ENCODE data around the gene SLC5A2. TPM values are rescaled to one million over a fixed set of nuclear protein-coding genes. Genes with fewer than 3 reads are reported as not detected.
"Not testable (repeated sequence)": the region's sequence is repeated elsewhere in the genome, so short reads cannot be mapped to it uniquely, and the experiment has no call there.

Gene SLC5A2
- total RNA-seq, 2 experiments from 2014 or later, result 0.08 TPM; not detected in 1

GRCh38 chr16:31478956-31479355 is 4.0 kb upstream of the SLC5A2 start:
- no peak overlapping the region for H3K4me3 Mint-ChIP-seq
- peaks cover 13% of the 10 kb centered on the region for H3K4me1 Mint-ChIP-seq
- no peaks in the 10 kb centered on the region for H3K36me3 Mint-ChIP-seq
- H3K27ac Mint-ChIP-seq, result no peak overlapping the region
- H3K9me3 Mint-ChIP-seq, result no peaks in the 10 kb centered on the region
- peaks cover 4% of the 10 kb centered on the region for H3K27me3 Mint-ChIP-seq
- DNase-seq, result no peak

- Mint-ChIP-seq H3K27ac (no peak overlapping the region), H3K36me3 (no peaks in the 10 kb centered on the region), H3K27me3 (peaks cover 4% of the 10 kb centered on the region), H3K9me3 (no peaks in the 10 kb centered on the region), H3K4me1 (peaks cover 13% of the 10 kb centered on the region), H3K4me3 (no peak overlapping the region)
- DNase-seq, result no peak
These were observed 3.2 kb upstream of the SLC5A2 start for GRCh38 chr16:31479751-31480150.

GRCh38 chr16:31480851-31481536 is 1.9 kb upstream of the SLC5A2 start:
- Mint-ChIP-seq H3K36me3 (no peaks in the 10 kb centered on the region), H3K4me1 (peaks cover 12% of the 10 kb centered on the region), H3K9me3 (no peaks in the 10 kb centered on the region), H3K27ac (no peak overlapping the region), H3K4me3 (no peak overlapping the region), H3K27me3 (peaks cover 4% of the 10 kb centered on the region)
- DNase-seq, result no peak

- H3K9me3 Mint-ChIP-seq, H3K27ac Mint-ChIP-seq, H3K4me3 Mint-ChIP-seq, H3K4me1 Mint-ChIP-seq, H3K27me3 Mint-ChIP-seq, DNase-seq, H3K36me3 Mint-ChIP-seq: not testable (repeated sequence)
These were observed 1.1 kb downstream of the SLC5A2 start for GRCh38 chr16:31484048-31484447.

- Mint-ChIP-seq H3K27ac (no peak overlapping the region), H3K27me3 (no peaks in the 10 kb centered on the region), H3K4me1 (peaks cover 3% of the 10 kb centered on the region), H3K36me3 (no peaks in the 10 kb centered on the region), H3K4me3 (no peak overlapping the region), H3K9me3 (no peaks in the 10 kb centered on the region)
- DNase-seq, result no peak
These were observed 1.7 kb downstream of the SLC5A2 start for GRCh38 chr16:31484491-31485171.

DNA sequence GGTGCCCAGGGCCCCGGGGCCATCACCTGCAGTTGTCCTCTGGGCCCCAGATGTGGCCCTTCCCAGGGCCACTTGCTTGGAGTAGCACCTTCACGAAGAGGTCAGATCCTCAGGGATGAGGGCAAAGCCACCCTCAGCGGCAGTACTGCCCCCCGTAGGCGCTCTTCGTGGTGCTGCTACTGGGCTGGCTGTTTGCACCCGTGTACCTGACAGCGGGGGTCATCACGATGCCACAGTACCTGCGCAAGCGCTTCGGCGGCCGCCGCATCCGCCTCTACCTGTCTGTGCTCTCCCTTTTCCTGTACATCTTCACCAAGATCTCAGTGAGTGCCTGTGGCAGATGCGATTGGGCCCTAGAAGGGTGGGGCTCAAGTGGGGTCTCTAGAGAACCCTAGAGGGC is 2.6 kb downstream of the SLC5A2 start:
- H3K4me3 Mint-ChIP-seq, result no peak overlapping the region
- DNase-seq, result no peak
- H3K36me3 Mint-ChIP-seq, result peaks cover under 1% of the 10 kb centered on the region
- H3K27me3 Mint-ChIP-seq, result no peaks in the 10 kb centered on the region
- H3K4me1 Mint-ChIP-seq, result peaks cover 3% of the 10 kb centered on the region
- no peak overlapping the region for H3K27ac Mint-ChIP-seq
- no peaks in the 10 kb centered on the region for H3K9me3 Mint-ChIP-seq

DNA sequence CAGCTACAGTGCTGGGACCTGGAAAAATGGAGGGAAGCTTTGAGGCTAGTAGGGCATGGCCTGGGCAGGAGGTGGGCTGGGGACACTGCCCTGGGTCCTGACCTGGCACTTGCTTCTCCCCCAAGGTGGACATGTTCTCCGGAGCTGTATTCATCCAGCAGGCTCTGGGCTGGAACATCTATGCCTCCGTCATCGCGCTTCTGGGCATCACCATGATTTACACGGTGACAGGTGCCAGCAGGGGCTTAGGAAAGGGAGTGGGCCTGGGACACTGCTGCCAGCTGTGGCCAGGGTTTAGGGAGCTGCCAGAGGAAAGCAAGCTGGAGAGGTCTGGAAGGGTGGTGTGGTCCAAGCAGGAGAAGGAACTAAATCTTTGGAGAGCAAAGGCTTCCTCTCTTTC is 3.1 kb downstream of the SLC5A2 start:
- Mint-ChIP-seq H3K9me3 (no peaks in the 10 kb centered on the region), H3K4me1 (peaks cover 3% of the 10 kb centered on the region), H3K27ac (no peak overlapping the region), H3K27me3 (no peaks in the 10 kb centered on the region), H3K4me3 (no peak overlapping the region), H3K36me3 (peaks cover 3% of the 10 kb centered on the region)
- no peak for DNase-seq

- H3K36me3 Mint-ChIP-seq, result peaks cover 3% of the 10 kb centered on the region
- no peak overlapping the region for H3K27ac Mint-ChIP-seq
These were observed 4.3 kb downstream of the SLC5A2 start for GRCh38 chr16:31487071-31487719.

GRCh38 chr16:31487720-31488467 is 5.0 kb downstream of the SLC5A2 start:
- peaks cover 3% of the 10 kb centered on the region for H3K4me1 Mint-ChIP-seq
- H3K27me3 Mint-ChIP-seq, result no peaks in the 10 kb centered on the region
- peaks cover 6% of the 10 kb centered on the region for H3K36me3 Mint-ChIP-seq
- no peaks in the 10 kb centered on the region for H3K9me3 Mint-ChIP-seq
- peak overlapping the region; percentile 78 for H3K4me3 Mint-ChIP-seq
- DNase-seq, result peak; percentile 71
- H3K27ac Mint-ChIP-seq, result no peak overlapping the region

More at GRCh38 chr16:31487071-31487719, 4.3 kb downstream of the SLC5A2 start:
- Mint-ChIP-seq H3K27me3 (no peaks in the 10 kb centered on the region), H3K4me1 (peaks cover 3% of the 10 kb centered on the region), H3K9me3 (no peaks in the 10 kb centered on the region), H3K4me3 (peak overlapping the region; percentile 78)
- DNase-seq, result no peak

GRCh38 chr16:31488468-31489297 is 5.8 kb downstream of the SLC5A2 start:
- no peaks in the 10 kb centered on the region for H3K9me3 Mint-ChIP-seq
- no peaks in the 10 kb centered on the region for H3K27me3 Mint-ChIP-seq
- peaks cover 3% of the 10 kb centered on the region for H3K4me1 Mint-ChIP-seq
- H3K36me3 Mint-ChIP-seq, result peaks cover 6% of the 10 kb centered on the region
- H3K27ac Mint-ChIP-seq, result no peak overlapping the region
- no peak overlapping the region for H3K4me3 Mint-ChIP-seq
- DNase-seq, result no peak

DNA sequence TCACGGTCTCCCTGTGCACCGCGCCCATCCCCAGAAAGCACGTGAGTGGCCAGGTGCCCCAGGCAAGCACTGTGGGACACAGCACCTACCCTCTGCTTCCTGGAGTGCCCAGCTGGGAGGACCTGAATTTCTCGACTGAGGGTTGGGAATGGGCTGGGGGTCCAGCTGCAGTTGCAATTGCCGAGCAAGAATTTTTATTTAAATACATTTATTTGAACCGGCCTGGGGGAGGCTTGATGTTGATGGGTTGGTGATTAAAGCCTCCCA is 6.3 kb downstream of the SLC5A2 start:
- no peak overlapping the region for H3K4me3 Mint-ChIP-seq
- peaks cover 6% of the 10 kb centered on the region for H3K36me3 Mint-ChIP-seq
- no peak overlapping the region for H3K27ac Mint-ChIP-seq

GRCh38 chr16:31489616-31490584 is 7.0 kb downstream of the SLC5A2 start:
- Mint-ChIP-seq H3K9me3 (no peaks in the 10 kb centered on the region), H3K4me3 (no peak overlapping the region), H3K27ac (no peak overlapping the region), H3K27me3 (no peaks in the 10 kb centered on the region), H3K4me1 (peaks cover 3% of the 10 kb centered on the region), H3K36me3 (peaks cover 6% of the 10 kb centered on the region)
- DNase-seq, result no peak

More for the DNA sequence above, 6.3 kb downstream of the SLC5A2 start:
- H3K27me3 Mint-ChIP-seq, result no peaks in the 10 kb centered on the region
- DNase-seq, result no peak
- H3K9me3 Mint-ChIP-seq, result no peaks in the 10 kb centered on the region
- peaks cover 3% of the 10 kb centered on the region for H3K4me1 Mint-ChIP-seq

- Mint-ChIP-seq H3K4me1 (peaks cover 3% of the 10 kb centered on the region), H3K36me3 (peaks cover 6% of the 10 kb centered on the region), H3K27ac (no peak overlapping the region), H3K27me3 (no peaks in the 10 kb centered on the region), H3K9me3 (no peaks in the 10 kb centered on the region), H3K4me3 (no peak overlapping the region)
- DNase-seq, result no peak
These were observed 9.0 kb downstream of the SLC5A2 start for GRCh38 chr16:31491778-31492418.

All from activated naive CD8-positive, alpha-beta T cell treated with anti-CD3 and anti-CD28 coated beads for 36 hours (primary cell).